Osteoblast (primary cell): Measurements from ENCODE around the gene ACOT7. TPM values are rescaled to one million over a fixed set of nuclear protein-coding genes. Genes with fewer than 3 reads are reported as not detected.

ENCODE experiments used
- DNase-seq: peaks from one replicate; pipeline ENCODE4 v3.0.0; 2011; ENCODE audit warnings: low spot score, mixed read lengths; ENCODE audit not compliant: insufficient read length; ENCODE audit errors: missing footprints
- H2AFZ ChIP-seq: 2 replicates; pipeline ENCODE4 v1.6.0; 2011; ENCODE audit warnings: mild to moderate bottlenecking, low read length
- H3K27ac ChIP-seq: 2 replicates; pipeline ENCODE4 v1.5.1; 2011; ENCODE audit warnings: mild to moderate bottlenecking, low read depth, low read length, moderate library complexity
- H3K27me3 ChIP-seq: 2 replicates; pipeline ENCODE4 v1.6.0; 2012; ENCODE audit warnings: mild to moderate bottlenecking, control low read depth, inconsistent platforms, low read length, moderate library complexity; ENCODE audit not compliant: insufficient read depth
- H3K36me3 ChIP-seq: 2 replicates; pipeline ENCODE4 v1.5.1; 2011; ENCODE audit warnings: mild to moderate bottlenecking, low read length, control low read depth, moderate library complexity; ENCODE audit not compliant: insufficient read depth
- H3K4me1 ChIP-seq: 2 replicates; pipeline ENCODE4 v1.5.1; 2011; ENCODE audit warnings: mild to moderate bottlenecking, low read length, control low read depth, moderate library complexity; ENCODE audit not compliant: insufficient read depth
- H3K4me2 ChIP-seq: 2 replicates; pipeline ENCODE4 v1.6.0; 2011; ENCODE audit warnings: mild to moderate bottlenecking, low read length; ENCODE audit not compliant: insufficient read depth
- H3K4me3 ChIP-seq: fragments of 200-600 bp; sonication (generic); 3 replicates; pipeline ENCODE4 v1.5.1; 2012; ENCODE audit warnings: mild to moderate bottlenecking, low read length, inconsistent platforms; ENCODE audit not compliant: insufficient read depth
- H3K79me2 ChIP-seq: 2 replicates; pipeline ENCODE4 v1.6.0; 2012; ENCODE audit warnings: mild to moderate bottlenecking, low read length, control low read depth, inconsistent platforms; ENCODE audit not compliant: insufficient read depth
- H3K9me3 ChIP-seq: 2 replicates; pipeline ENCODE4 v1.5.1; 2011; ENCODE audit warnings: low read depth, low read length, control low read depth
- H4K20me1 ChIP-seq: 2 replicates; pipeline ENCODE4 v1.6.0; 2012; ENCODE audit warnings: mild to moderate bottlenecking, low read length, control low read depth; ENCODE audit not compliant: insufficient read depth
- total RNA-seq: library from RNA; depleted of rRNA; stranded (reverse); fragments of >200 nt; gene quantifications from 2 replicates; pipeline ENCODE4 v1.2.3, GENCODE V29; 2012
- TF ChIP-seq, protein P1 (sequence below): IDR thresholded peaks from 2 replicates; pipeline ENCODE4 v1.5.1; 2011; ENCODE audit warnings: mild to moderate bottlenecking, low read depth, low read length, moderate library complexity; ENCODE audit errors: extremely low read depth

The ACOT7 gene
- total RNA-seq, 1 donor: 10.9 TPM

DNA sequence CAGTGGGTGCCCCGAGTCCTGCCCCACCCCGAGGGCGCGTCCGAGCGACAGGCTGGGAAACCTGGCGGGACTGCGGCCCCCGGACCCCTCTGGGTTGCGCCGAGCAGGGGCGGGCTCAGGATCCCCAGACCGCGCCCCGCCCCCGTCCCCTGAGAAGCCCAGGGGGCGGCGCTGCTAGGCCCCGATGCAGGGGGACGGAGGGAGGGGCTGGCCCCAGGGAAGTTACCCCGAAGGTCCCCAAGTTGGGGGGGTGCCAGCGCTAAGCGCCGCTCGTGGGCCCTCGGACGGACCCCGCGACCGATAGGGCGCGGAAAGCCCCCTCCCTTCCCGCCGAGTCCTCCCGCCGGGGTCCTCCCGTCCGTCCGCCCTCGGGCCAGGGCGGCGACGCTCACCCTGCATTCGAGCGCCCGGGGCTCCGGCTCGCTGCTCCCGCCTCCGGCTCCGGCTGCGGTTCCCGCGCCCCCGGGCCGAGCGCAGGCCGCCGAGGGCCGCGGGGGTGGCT, 133.1 kb downstream of the ACOT7 start:
- H3K27ac ChIP-seq: no peak overlapping the region

DNA sequence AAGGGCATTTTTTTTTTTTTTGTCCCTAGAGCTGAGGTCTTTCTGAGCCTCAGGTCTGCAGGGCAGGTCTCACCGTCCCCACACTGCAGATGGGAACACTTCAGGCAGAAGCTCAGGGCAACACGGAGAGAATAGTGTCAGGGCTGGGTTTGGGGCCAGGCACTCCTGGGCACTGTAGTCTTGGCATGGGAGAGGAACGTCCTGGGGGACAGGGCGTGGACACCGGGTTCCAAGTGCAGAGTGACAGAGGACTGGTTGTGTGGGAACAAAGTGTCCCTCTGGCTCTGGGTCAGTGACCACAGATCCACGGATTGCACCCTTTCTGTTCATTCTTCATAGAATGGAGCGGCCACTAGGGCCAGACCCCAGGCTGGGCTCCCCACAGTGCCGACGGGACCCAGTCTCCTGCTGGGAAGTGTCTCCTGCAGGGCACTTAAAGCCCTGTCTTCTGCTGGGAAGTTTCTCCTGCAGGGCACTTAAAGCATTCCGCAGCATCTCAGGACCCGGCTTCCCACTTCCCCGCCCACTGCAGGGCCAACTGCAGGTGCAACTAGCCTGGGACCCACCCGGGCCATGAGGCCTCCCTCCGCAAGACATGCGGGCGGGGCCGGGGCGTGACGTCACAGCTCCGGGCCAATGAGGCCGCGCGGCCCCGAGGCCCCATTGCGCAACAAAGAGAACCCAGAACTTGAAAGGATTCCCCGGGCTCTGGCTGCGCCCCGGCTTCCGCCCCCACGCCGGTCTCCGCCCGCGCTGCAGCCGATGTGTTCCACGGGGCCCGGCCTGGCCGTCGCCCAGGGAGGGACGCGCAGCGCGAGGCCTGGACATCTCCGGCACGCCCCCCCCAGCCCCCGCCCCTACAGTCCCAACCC, 133.8 kb downstream of the ACOT7 start:
- H3K79me2 ChIP-seq: no peaks in the 10 kb centered on the region
- peak; percentile 99 for DNase-seq
- H3K4me3 ChIP-seq: peak overlapping the region; percentile 70
- TF ChIP-seq, protein P1, sequence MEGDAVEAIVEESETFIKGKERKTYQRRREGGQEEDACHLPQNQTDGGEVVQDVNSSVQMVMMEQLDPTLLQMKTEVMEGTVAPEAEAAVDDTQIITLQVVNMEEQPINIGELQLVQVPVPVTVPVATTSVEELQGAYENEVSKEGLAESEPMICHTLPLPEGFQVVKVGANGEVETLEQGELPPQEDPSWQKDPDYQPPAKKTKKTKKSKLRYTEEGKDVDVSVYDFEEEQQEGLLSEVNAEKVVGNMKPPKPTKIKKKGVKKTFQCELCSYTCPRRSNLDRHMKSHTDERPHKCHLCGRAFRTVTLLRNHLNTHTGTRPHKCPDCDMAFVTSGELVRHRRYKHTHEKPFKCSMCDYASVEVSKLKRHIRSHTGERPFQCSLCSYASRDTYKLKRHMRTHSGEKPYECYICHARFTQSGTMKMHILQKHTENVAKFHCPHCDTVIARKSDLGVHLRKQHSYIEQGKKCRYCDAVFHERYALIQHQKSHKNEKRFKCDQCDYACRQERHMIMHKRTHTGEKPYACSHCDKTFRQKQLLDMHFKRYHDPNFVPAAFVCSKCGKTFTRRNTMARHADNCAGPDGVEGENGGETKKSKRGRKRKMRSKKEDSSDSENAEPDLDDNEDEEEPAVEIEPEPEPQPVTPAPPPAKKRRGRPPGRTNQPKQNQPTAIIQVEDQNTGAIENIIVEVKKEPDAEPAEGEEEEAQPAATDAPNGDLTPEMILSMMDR: no peak
- H3K27me3 ChIP-seq: no peaks in the 10 kb centered on the region
- no peaks in the 10 kb centered on the region for H3K4me1 ChIP-seq
- H3K4me2 ChIP-seq: peak overlapping the region; percentile 69
- H4K20me1 ChIP-seq: peaks cover 18% of the 10 kb centered on the region
- H2AFZ ChIP-seq: no peak overlapping the region
- H3K9me3 ChIP-seq: no peaks in the 10 kb centered on the region
- no peak overlapping the region for H3K27ac ChIP-seq
- H3K36me3 ChIP-seq: no peaks in the 10 kb centered on the region

More for the DNA sequence above, 133.1 kb downstream of the ACOT7 start:
- Histone ChIP-seq H3K27me3 (no peaks in the 10 kb centered on the region), H4K20me1 (peaks cover 18% of the 10 kb centered on the region), H2AFZ (no peak overlapping the region), H3K79me2 (no peaks in the 10 kb centered on the region), H3K9me3 (no peaks in the 10 kb centered on the region), H3K4me3 (peak overlapping the region; percentile 70), H3K36me3 (no peaks in the 10 kb centered on the region), H3K4me1 (no peaks in the 10 kb centered on the region), H3K4me2 (peak overlapping the region; percentile 69)
- peak; percentile 95 for DNase-seq
- TF ChIP-seq, protein P1: no peak

GRCh38 chr1:6258675-6259074, 134.9 kb downstream of the ACOT7 start:
- peaks cover 18% of the 10 kb centered on the region for H4K20me1 ChIP-seq

More at GRCh38 chr1:6258675-6259074, 134.9 kb downstream of the ACOT7 start:
- Histone ChIP-seq H3K4me2 (no peak overlapping the region), H2AFZ (no peak overlapping the region), H3K27me3 (no peaks in the 10 kb centered on the region), H3K36me3 (no peaks in the 10 kb centered on the region), H3K79me2 (no peaks in the 10 kb centered on the region), H3K4me3 (no peak overlapping the region), H3K27ac (no peak overlapping the region), H3K4me1 (no peaks in the 10 kb centered on the region), H3K9me3 (no peaks in the 10 kb centered on the region)
- no peak for DNase-seq
- TF ChIP-seq, protein P1: no peak
